HG02588 (cell line): Measurements from ENCODE around the gene WDR44.

Source experiments
- ATAC-seq: cut with Tn5 transposase; IDR thresholded peaks from one replicate; pipeline ENCODE4 v1.9.1; 2021; ENCODE audit warnings: mild to moderate bottlenecking, moderate library complexity; ENCODE audit not compliant: unreplicated experiment

The WDR44 gene

DNA sequence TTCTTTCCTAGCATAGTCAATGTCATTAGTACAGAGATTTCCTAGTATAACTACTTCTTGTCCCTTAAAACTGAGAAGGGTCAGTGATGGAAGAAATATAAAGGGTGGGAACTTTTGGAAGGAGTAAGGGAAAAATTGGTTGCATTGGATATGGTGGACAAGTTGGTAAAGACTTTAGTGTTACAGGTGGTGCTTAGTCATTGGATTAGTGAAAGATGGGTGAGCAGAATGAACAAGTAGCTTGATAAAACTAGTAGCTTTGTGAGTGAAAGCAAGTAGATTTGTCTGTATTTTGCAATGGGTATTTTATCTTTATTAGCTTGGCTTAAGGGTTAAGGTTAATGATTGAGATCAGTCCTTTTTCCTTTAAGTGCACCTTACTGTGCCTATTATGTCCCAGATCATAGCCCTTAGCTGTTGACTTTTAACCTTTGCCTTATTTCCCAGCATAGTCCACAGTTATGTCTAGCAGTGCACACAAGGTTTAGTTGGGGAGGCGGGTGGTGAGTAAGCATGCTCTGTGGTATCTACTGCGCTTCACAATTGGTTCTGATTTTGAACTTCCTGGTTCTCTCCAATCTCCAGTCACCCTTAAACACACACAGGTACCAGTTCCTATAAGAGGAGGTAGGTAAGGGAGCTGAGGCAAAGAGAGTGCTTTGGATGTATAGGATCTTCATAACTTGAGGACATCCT lies 9.5 kb downstream of the WDR44 start:
- no peak for ATAC-seq

- ATAC-seq: no peak
Observed at GRCh38 chrX:118356154-118356701, 10.3 kb downstream of the WDR44 start.

- ATAC-seq: no peak
Observed at GRCh38 chrX:118360429-118361125, 14.7 kb downstream of the WDR44 start.

GRCh38 chrX:118364261-118364660 lies 18.4 kb downstream of the WDR44 start:
- ATAC-seq: no peak

- no peak for ATAC-seq
Observed at GRCh38 chrX:118367338-118367737, 21.4 kb downstream of the WDR44 start.

DNA sequence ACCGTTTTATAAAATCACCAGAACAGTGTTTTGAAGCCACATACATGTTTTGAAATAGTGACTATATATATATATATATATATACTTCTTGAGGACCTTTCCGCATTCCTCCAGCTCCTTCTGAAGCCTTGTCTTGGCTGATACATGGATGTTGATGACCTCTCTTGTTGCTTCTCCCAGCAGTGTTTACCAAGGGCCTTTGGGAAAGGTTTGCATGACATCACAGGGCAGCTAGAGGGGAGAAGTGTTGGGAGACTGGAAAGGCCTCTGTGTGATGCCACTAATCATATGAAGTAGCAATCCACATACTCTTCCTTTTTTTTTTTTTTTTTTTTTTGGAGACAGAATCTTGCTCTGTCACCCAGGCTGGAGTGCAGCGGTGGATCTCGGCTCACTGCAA lies 22.5 kb downstream of the WDR44 start:
- ATAC-seq: no peak

GRCh38 chrX:118370921-118371624 lies 25.2 kb downstream of the WDR44 start:
- no peak for ATAC-seq

- no peak for ATAC-seq
Observed at GRCh38 chrX:118373538-118373937, 27.6 kb downstream of the WDR44 start.

DNA sequence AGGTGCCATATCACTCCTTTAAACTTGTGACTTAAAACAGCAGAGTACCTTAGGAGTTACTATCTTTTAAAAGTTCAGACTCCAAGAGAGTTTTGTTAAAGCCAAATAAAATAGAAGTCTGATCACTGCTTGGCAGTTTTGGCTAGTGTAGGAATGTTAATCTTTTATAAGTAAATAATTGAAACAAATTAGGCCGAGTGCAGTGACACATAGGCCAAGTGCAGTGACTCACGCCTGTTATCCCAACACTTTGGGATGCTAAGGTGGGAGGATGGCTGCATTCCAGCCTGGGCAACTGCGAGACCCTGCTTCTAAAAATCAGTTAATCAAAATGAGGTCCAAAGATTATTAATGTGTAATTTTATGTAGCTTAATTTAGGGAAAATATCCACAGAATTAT lies 37.2 kb downstream of the WDR44 start:
- ATAC-seq: no peak

GRCh38 chrX:118392716-118393115 lies 46.8 kb downstream of the WDR44 start:
- no peak for ATAC-seq

- no peak for ATAC-seq
Observed at GRCh38 chrX:118396113-118396512, 50.2 kb downstream of the WDR44 start.

DNA sequence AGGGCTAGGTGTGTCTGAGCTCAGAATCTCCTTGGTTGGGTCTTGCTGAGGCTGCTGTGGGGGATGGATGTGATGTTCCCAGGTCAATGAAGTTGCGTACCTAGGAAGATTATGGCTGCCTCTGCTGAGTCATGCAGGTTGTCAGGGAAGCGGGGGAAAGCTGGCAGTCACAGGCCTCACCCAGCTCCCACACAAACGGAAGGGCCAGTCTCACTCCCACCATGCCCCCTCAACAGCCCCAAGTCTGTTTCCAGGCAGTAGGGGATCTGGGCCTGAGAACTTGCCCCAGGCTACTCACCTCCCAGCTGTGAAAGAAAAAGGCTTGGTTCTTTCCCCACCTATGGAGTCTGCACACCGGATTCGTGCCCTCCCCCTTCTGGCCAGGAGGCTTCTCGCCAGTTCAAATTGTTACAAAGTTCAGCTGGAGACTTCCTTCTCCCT lies 72.9 kb downstream of the WDR44 start:
- ATAC-seq: no peak

GRCh38 chrX:118420462-118420861 lies 74.6 kb downstream of the WDR44 start:
- peak; percentile 52 for ATAC-seq

- peak; percentile 89 for ATAC-seq
Observed at GRCh38 chrX:118423558-118423957, 77.7 kb downstream of the WDR44 start.

- ATAC-seq: no peak
Observed at GRCh38 chrX:118432799-118433198, 86.9 kb downstream of the WDR44 start.

- no peak for ATAC-seq
Observed at GRCh38 chrX:118437283-118437682, 91.4 kb downstream of the WDR44 start.

DNA sequence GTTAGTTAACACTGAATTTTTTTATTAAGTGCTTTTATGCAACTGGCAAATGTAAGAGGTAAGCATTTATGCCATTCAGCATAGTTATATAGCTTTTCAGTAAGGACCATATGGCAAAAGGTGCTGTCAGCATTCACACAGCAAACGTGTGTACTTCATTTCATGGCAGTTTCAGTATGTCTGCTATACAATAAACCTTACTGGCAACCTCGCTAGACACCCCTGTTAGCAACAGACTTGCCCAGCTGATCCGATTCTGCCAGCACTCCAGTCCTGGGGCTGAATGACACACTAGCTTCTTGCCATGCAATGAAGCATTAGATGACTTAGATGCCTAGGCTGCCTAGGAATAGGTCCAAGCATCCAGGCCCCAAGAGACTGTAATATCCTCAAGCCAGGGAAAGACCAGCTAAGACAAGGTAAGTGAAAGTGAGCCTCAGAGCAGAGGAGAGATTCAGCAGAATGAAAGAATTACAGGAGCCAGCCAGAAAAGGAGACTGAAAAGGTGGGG lies 102.4 kb downstream of the WDR44 start:
- ATAC-seq: no peak

- ATAC-seq: no peak
Observed at GRCh38 chrX:118455013-118455412, 109.1 kb downstream of the WDR44 start.

- no peak for ATAC-seq
Observed at GRCh38 chrX:118459494-118459893, 113.6 kb downstream of the WDR44 start.

DNA sequence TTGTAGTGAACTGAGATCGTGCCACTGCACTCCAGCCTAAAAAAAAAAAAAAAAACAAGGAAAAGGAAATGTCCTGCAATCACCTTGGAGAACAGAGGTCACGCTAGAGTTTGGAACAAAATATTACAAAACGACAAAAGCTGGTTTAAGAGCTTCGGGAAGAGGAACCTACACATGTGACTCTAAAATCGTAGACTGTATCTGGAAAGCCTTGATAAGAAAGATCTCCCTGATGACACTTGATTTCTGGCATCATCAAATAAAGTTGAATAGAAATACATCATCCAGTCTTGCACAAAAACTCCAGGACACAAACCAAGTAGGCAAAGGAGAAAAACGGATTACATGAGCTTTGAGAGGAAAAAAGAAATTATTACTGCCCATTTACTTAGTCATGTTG lies 118.6 kb downstream of the WDR44 start:
- no peak for ATAC-seq

DNA sequence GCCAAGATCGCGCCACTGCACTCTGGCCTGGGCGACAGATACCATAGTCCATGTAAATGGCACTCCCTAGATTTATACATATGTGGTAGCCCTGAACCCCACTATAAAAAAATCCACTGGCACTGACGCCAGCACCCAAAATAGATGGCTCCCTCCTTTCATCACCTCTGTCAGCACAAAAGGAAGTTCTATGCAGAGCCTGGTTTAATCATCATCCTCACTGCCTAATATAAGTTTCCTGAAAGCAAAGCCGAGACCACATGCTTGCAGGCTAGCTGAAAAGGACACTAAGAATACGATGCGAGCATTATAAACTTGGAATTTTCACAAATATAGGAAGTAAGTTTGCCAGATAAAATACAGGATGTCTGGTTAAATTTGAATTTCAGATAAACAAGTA lies 122.2 kb downstream of the WDR44 start:
- ATAC-seq: no peak
